GM12873 (cell line): ENCODE measurements around the gene KREMEN2.

Source experiments
- CTCF ChIP-seq: IDR thresholded peaks from 2 replicates; pipeline ENCODE4 v1.5.1; 2012; ENCODE audit warnings: low read depth, mild to moderate bottlenecking, moderate library complexity, low read length, control low read depth; ENCODE audit not compliant: insufficient read depth; ENCODE audit errors: missing control alignments

The KREMEN2 gene

DNA sequence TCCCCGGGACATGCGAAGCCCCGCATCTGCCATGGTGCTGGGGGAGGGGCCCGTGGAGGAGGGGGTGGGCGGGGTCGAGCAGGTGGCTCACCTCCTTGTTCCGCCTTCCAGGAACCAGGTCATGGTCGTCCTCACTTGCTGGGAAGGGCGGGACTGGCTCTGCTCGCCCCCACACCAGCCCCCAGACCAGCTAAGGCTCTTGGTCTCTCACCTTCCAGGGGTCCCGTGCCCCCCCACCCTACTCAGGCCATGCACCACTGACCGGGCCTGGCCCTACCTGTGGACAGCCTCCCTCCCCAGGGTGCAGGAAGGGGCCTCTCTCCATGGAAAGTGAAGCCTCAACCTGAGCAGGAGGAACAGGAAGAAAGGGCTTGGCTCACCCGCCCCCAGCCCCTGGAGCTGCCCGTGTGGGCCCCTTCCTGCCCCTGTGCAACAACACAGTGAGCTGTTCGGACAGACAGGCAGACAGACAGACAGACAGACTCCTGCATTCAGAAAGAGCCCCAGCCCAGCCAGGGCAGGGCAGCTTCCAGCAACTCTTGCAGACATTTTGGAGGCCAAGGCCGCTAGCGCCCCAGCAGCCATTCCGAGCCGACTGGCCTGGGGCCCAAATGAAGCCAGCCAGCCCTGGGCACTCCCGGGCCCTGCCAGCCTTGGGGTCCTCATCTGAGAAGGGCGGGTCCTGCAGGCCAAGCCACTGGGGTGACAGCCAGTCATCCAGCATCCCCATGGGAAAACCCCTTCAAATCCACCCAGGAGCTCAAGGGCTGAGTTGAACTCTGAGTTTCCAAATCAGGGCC, 8.1 kb upstream of the KREMEN2 start:
- TF ChIP-seq CTCF: no peak

DNA sequence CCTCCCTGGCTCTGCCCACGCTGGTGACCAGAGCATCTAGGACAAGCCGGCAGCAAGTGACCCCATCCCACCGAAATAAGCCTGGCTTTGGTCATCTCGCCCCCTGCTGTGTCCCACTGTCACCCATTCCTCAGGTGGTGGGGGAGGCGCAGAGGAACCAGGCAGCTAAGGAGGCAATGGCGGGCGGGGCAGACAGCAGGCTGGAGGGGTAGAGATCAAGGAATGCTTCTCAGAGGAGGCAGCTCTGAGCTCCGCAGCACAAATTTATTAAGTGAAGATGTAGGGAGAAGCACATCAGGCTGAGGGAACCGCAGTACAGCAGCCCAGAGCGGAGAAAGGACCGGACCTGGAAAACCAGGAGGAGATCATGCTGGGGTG, 7.5 kb upstream of the KREMEN2 start:
- TF ChIP-seq CTCF: no peak

DNA sequence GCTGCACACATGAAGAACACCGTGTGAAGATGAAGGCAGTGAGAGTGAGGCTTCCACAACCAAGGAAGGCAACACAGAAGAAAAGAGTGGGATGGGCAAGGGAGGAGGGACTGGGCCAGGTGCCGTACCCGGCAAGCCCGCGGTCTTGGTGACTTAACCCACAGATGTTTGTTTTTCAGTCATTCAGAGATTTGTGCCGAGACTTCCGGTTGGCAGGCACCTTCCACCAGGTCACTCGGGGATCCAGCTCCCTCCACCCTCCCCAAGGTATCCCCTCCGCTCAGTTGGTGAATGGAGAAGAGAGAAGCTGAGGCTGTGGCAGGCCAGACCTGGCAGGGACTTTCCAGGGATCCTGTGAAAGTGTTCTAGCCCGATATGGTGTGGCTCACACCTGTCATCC, 4.9 kb upstream of the KREMEN2 start:
- TF ChIP-seq CTCF: no peak

- TF ChIP-seq CTCF: no peak
Measured at GRCh38 chr16:2960183-2961010, 3.7 kb upstream of the KREMEN2 start.

- no peak for TF ChIP-seq CTCF
Measured at GRCh38 chr16:2962334-2963073, 1.6 kb upstream of the KREMEN2 start.

DNA sequence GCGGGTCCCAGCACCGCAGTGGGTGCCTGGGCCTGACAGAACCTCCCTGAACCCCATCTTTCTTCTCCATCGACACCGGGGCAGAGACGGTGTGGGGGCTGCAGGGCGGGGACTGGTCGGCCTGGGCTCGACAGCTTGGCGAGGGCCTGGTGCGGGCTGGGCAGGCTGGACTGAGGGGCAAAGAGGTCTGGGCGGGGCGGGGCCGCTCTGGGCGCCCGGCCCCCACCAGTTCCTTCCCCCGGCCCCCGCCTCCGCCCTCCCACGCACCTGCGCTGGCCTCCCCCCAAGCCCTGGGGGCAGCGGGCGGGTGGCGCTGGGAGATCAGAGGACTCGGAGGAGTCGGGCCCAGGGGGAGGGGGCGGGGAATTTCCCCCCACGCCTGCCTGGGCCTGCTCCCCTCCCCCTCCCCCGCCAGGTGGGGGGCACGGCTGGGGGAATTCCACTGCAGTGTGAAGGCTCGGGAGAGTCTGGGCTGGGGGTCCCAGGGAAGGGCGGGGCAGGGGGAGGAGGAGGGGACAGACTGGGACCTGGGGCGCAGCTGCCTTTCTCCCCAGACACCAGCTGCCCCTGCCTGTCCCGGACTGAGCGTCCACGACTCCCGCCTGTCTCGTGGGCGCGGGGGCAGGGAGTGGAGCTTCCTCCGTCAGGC, 877 bp upstream of the KREMEN2 start:
- TF ChIP-seq CTCF: no peak
